Osteoblast (primary cell): Measurements from ENCODE around the gene DUOXA2. TPM values are rescaled to one million over a fixed set of nuclear protein-coding genes. Genes with fewer than 3 reads are reported as not detected.
"Not testable (repeated sequence)": the region's sequence is repeated elsewhere in the genome, so short reads cannot be mapped to it uniquely, and the experiment has no call there.

Experiments
- DNase-seq: peaks from one replicate; pipeline ENCODE4 v3.0.0; 2011; ENCODE audit warnings: low spot score, mixed read lengths; ENCODE audit not compliant: insufficient read length; ENCODE audit errors: missing footprints
- H2AFZ ChIP-seq: 2 replicates; pipeline ENCODE4 v1.6.0; 2011; ENCODE audit warnings: mild to moderate bottlenecking, low read length
- H3K27ac ChIP-seq: 2 replicates; pipeline ENCODE4 v1.5.1; 2011; ENCODE audit warnings: mild to moderate bottlenecking, low read depth, low read length, moderate library complexity
- H3K27me3 ChIP-seq: 2 replicates; pipeline ENCODE4 v1.6.0; 2012; ENCODE audit warnings: mild to moderate bottlenecking, control low read depth, inconsistent platforms, low read length, moderate library complexity; ENCODE audit not compliant: insufficient read depth
- H3K36me3 ChIP-seq: 2 replicates; pipeline ENCODE4 v1.5.1; 2011; ENCODE audit warnings: mild to moderate bottlenecking, low read length, control low read depth, moderate library complexity; ENCODE audit not compliant: insufficient read depth
- H3K4me1 ChIP-seq: 2 replicates; pipeline ENCODE4 v1.5.1; 2011; ENCODE audit warnings: mild to moderate bottlenecking, low read length, control low read depth, moderate library complexity; ENCODE audit not compliant: insufficient read depth
- H3K4me2 ChIP-seq: 2 replicates; pipeline ENCODE4 v1.6.0; 2011; ENCODE audit warnings: mild to moderate bottlenecking, low read length; ENCODE audit not compliant: insufficient read depth
- H3K4me3 ChIP-seq: fragments of 200-600 bp; sonication (generic); 3 replicates; pipeline ENCODE4 v1.5.1; 2012; ENCODE audit warnings: mild to moderate bottlenecking, low read length, inconsistent platforms; ENCODE audit not compliant: insufficient read depth
- H3K79me2 ChIP-seq: 2 replicates; pipeline ENCODE4 v1.6.0; 2012; ENCODE audit warnings: mild to moderate bottlenecking, low read length, control low read depth, inconsistent platforms; ENCODE audit not compliant: insufficient read depth
- H3K9me3 ChIP-seq: 2 replicates; pipeline ENCODE4 v1.5.1; 2011; ENCODE audit warnings: low read depth, low read length, control low read depth
- H4K20me1 ChIP-seq: 2 replicates; pipeline ENCODE4 v1.6.0; 2012; ENCODE audit warnings: mild to moderate bottlenecking, low read length, control low read depth; ENCODE audit not compliant: insufficient read depth
- CTCF ChIP-seq: IDR thresholded peaks from 2 replicates; pipeline ENCODE4 v1.5.1; 2011; ENCODE audit warnings: mild to moderate bottlenecking, low read depth, low read length, moderate library complexity; ENCODE audit errors: extremely low read depth
- total RNA-seq: library from RNA; depleted of rRNA; stranded (reverse); fragments of >200 nt; gene quantifications from 2 replicates; pipeline ENCODE4 v1.2.3, GENCODE V29; 2012

The DUOXA2 gene
- total RNA-seq, 1 donor = not detected

DNA sequence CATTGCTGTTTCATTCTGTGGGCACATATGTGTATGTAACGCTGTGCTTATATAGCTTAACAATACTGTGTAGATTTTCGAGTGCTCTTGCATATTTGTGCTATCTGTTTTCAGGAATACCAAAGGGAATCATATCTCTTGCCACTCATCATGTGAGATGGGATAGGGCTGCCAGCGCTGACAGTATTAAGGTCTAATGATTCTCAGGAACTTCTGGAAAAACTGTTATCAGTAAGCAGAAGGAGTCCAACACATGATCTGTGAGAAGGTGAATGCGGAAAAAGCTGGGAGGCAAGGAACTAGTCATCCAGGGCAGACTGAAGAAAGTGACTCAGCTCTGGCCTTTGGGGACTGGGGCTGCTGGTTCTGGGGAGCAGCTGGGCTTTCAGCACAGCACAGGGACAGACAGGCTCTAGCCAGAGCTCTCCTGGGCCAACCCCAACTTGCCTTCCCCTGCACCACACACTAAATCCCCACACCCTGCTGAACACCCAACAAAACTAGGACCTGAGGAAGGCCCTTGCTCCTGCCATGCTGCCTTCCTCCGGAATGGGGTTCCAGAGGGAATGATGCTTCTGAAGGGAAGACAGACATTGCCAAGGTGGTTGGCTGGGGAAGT lies 34.4 kb upstream of the DUOXA2 start:
- not testable (repeated sequence) for H3K9me3 ChIP-seq, H3K4me1 ChIP-seq, DNase-seq, H3K4me2 ChIP-seq, H3K4me3 ChIP-seq, H3K27ac ChIP-seq, H4K20me1 ChIP-seq, H2AFZ ChIP-seq, H3K79me2 ChIP-seq, H3K27me3 ChIP-seq, H3K36me3 ChIP-seq

- peaks cover 10% of the 10 kb centered on the region for H3K27me3 ChIP-seq
- H3K4me2 ChIP-seq, H4K20me1 ChIP-seq, H3K4me1 ChIP-seq, H3K27ac ChIP-seq, DNase-seq, H3K36me3 ChIP-seq, H2AFZ ChIP-seq, H3K79me2 ChIP-seq, H3K4me3 ChIP-seq, H3K9me3 ChIP-seq: not testable (repeated sequence)
Measured at GRCh38 chr15:45080593-45080992, 33.5 kb upstream of the DUOXA2 start.

GRCh38 chr15:45082412-45082811 lies 31.7 kb upstream of the DUOXA2 start:
- not testable (repeated sequence) for H3K9me3 ChIP-seq, H3K4me1 ChIP-seq, H3K79me2 ChIP-seq, H3K36me3 ChIP-seq, H4K20me1 ChIP-seq, H2AFZ ChIP-seq, H3K4me2 ChIP-seq, DNase-seq, H3K4me3 ChIP-seq, H3K27ac ChIP-seq
- peaks cover 19% of the 10 kb centered on the region for H3K27me3 ChIP-seq

DNA sequence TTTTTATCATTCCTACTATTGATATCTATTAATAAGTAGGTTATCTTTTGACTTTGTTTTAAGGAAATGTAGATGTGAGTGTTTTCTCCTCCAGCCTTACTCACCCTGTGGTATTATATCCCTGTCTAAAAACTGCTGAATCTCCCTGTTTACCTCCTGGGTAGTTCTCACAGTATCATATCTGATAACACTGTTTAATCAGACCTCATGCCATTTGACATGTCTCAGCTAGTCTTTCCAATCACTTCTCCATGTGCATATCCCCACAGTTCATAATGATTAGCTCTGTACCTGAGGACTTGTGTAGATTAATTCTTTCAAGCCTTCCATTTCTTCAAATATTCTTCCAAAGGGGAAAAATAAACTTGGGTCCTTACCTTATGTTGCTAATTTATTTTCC lies 30.9 kb upstream of the DUOXA2 start:
- TF ChIP-seq CTCF = no peak
- Histone ChIP-seq H3K9me3 (no peaks in the 10 kb centered on the region), H4K20me1 (no peaks in the 10 kb centered on the region), H3K36me3 (no peaks in the 10 kb centered on the region), H3K27ac (no peak overlapping the region), H3K79me2 (no peaks in the 10 kb centered on the region), H2AFZ (no peak overlapping the region), H3K4me2 (no peak overlapping the region), H3K27me3 (peaks cover 20% of the 10 kb centered on the region), H3K4me3 (no peak overlapping the region), H3K4me1 (no peaks in the 10 kb centered on the region)
- no peak for DNase-seq

GRCh38 chr15:45084163-45084562 lies 30.0 kb upstream of the DUOXA2 start:
- no peaks in the 10 kb centered on the region for H3K9me3 ChIP-seq
- H3K36me3 ChIP-seq = no peaks in the 10 kb centered on the region
- H3K79me2 ChIP-seq = no peaks in the 10 kb centered on the region
- H4K20me1 ChIP-seq = no peaks in the 10 kb centered on the region
- H3K27me3 ChIP-seq = peaks cover 20% of the 10 kb centered on the region
- no peak overlapping the region for H2AFZ ChIP-seq
- H3K4me2 ChIP-seq = no peak overlapping the region
- no peak for TF ChIP-seq CTCF
- H3K4me3 ChIP-seq = no peak overlapping the region
- DNase-seq = no peak
- no peak overlapping the region for H3K27ac ChIP-seq
- peaks cover 8% of the 10 kb centered on the region for H3K4me1 ChIP-seq
